Measurements from ENCODE around the gene LIPN. TPM values are rescaled to one million over a fixed set of nuclear protein-coding genes. Genes with fewer than 3 reads are reported as not detected.

Gene LIPN
- total and polyA plus RNA-seq, 2 of the 8 experiments (the other 6 are each of a cell fraction or from before 2014, with no cell fraction given): not detected

DNA sequence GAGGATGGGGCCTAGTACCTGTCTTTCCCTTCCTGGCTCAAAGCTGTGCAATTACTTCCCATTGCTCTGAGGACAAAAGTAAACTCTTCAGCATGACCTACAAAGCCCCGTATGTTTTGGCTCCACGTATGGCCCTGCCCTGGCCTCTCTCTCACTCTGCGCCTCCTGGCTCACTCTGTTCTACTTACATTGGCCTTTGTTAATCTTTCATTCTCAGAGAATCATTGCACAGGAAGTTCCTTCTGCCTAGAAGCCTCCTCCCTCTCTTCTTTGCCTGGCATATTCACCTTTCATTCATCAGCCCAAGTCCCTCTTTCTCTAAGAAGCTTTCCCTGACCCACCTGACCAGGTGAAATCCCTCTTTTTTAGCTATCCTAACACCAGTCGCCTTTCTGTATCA lies 66.6 kb downstream of the LIPN start (continued):
- TF ChIP-seq FOSL1 (IDR thresholded peaks at IDR 0.05; ENCODE audit: insufficient read depth, low read depth, low read length): no peak
- no peak for TF ChIP-seq TAF7 (optimal IDR thresholded peaks at IDR 0.05; ENCODE audit: borderline replicate concordance, low read depth, low read length)
- TF ChIP-seq CEBPB (IDR thresholded peaks at IDR 0.05; ENCODE audit: low read depth, low read length): no peak
- TF ChIP-seq CREB1 (IDR thresholded peaks at IDR 0.05): no peak
- no peak for TF ChIP-seq RAD21 (IDR thresholded peaks at IDR 0.05 in 1 of 2, conservative IDR thresholded peaks at IDR 0.05 in 1 of 2; ENCODE audit: low read depth in 2 of 2, low read length in 2 of 2)
- TF ChIP-seq ZNF274 (IDR thresholded peaks at IDR 0.05; ENCODE audit: borderline replicate concordance, extremely low read depth, low read length): no peak
- no peak for TF ChIP-seq SP2 (IDR thresholded peaks at IDR 0.05; ENCODE audit: low read length)
- no peak for TF ChIP-seq HDAC2 (IDR thresholded peaks at IDR 0.05; ENCODE audit: borderline replicate concordance in 1 of 2, low read depth in 2 of 2, low read length in 2 of 2)
